Vagina (tissue), 2 donors: ENCODE results near the gene DHTKD1. TPM values are rescaled to one million over a fixed set of nuclear protein-coding genes. Genes with fewer than 3 reads are reported as not detected.

Experiments
- DNase-seq, 2 donors: peaks; one replicate each; pipeline ENCODE4 v3.0.0-alpha.2; 2017; ENCODE audit errors: extremely low spot score in 2 of 2
- H3K27ac ChIP-seq: fragments of 200-600 bp; sonication (generic); one replicate; pipeline ENCODE4 v1.5.1; 2019
- H3K27me3 ChIP-seq: fragments of 200-600 bp; sonication (generic); one replicate; pipeline ENCODE4 v1.5.1; 2019
- H3K36me3 ChIP-seq, 2 donors: fragments of 200-600 bp; sonication (generic); one replicate each; pipeline ENCODE4 v1.5.1; 2017 to 2019
- H3K4me1 ChIP-seq: fragments of 200-600 bp; sonication (generic); one replicate; pipeline ENCODE4 v1.5.1; 2019
- H3K4me3 ChIP-seq, 2 donors: fragments of 200-600 bp; sonication (generic); 1 replicate in 1 of 2; 2 replicates in 1 of 2; pipeline ENCODE4 v1.5.1; 2016 to 2019
- H3K9me3 ChIP-seq: fragments of 200-600 bp; sonication (generic); one replicate; pipeline ENCODE4 v1.5.1; 2019
- POLR2A ChIP-seq, 2 donors: fragments of 450-650 bp; IDR thresholded peaks; one replicate each; pipeline ENCODE4 v1.6.1; 2017; ENCODE audit warnings: antibody characterized with exemption in 2 of 2, mild to moderate bottlenecking in 2 of 2, moderate library complexity in 2 of 2
- POLR2AphosphoS5 ChIP-seq, 2 donors: sonication (generic); formaldehyde crosslinking; IDR thresholded peaks; one replicate each; pipeline ENCODE4 v1.9.0; 2017; ENCODE audit warnings: antibody characterized with exemption in 2 of 2, mild to moderate bottlenecking in 2 of 2, low read depth in 1 of 2; ENCODE audit not compliant: insufficient read depth in 1 of 2
- intact Hi-C: fragments of 100-400 bp; cut with DNase I; formaldehyde crosslinking; loops from one replicate; pipeline ENCODE4 v1.15.1; 2023
- total RNA-seq: library from RNA; depleted of rRNA; stranded (reverse); fragments of >200 nt; gene quantifications from one replicate; pipeline ENCODE4 v1.2.3, GENCODE V29; 2016
- TF ChIP-seq, protein P1 (sequence below), 3 experiments: fragments of 450-650 bp in 2 of 3; fragments of 200-600 bp in 1 of 3; sonication (generic) in 1 of 3; IDR thresholded peaks; one replicate each; pipeline ENCODE4 v1.5.1; 2017 to 2019; ENCODE audit warnings: antibody characterized with exemption in 3 of 3, mild to moderate bottlenecking in 2 of 3, moderate library complexity in 2 of 3

DHTKD1 gene, protein sequence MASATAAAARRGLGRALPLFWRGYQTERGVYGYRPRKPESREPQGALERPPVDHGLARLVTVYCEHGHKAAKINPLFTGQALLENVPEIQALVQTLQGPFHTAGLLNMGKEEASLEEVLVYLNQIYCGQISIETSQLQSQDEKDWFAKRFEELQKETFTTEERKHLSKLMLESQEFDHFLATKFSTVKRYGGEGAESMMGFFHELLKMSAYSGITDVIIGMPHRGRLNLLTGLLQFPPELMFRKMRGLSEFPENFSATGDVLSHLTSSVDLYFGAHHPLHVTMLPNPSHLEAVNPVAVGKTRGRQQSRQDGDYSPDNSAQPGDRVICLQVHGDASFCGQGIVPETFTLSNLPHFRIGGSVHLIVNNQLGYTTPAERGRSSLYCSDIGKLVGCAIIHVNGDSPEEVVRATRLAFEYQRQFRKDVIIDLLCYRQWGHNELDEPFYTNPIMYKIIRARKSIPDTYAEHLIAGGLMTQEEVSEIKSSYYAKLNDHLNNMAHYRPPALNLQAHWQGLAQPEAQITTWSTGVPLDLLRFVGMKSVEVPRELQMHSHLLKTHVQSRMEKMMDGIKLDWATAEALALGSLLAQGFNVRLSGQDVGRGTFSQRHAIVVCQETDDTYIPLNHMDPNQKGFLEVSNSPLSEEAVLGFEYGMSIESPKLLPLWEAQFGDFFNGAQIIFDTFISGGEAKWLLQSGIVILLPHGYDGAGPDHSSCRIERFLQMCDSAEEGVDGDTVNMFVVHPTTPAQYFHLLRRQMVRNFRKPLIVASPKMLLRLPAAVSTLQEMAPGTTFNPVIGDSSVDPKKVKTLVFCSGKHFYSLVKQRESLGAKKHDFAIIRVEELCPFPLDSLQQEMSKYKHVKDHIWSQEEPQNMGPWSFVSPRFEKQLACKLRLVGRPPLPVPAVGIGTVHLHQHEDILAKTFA
- 13.3 TPM for total RNA-seq

DNA sequence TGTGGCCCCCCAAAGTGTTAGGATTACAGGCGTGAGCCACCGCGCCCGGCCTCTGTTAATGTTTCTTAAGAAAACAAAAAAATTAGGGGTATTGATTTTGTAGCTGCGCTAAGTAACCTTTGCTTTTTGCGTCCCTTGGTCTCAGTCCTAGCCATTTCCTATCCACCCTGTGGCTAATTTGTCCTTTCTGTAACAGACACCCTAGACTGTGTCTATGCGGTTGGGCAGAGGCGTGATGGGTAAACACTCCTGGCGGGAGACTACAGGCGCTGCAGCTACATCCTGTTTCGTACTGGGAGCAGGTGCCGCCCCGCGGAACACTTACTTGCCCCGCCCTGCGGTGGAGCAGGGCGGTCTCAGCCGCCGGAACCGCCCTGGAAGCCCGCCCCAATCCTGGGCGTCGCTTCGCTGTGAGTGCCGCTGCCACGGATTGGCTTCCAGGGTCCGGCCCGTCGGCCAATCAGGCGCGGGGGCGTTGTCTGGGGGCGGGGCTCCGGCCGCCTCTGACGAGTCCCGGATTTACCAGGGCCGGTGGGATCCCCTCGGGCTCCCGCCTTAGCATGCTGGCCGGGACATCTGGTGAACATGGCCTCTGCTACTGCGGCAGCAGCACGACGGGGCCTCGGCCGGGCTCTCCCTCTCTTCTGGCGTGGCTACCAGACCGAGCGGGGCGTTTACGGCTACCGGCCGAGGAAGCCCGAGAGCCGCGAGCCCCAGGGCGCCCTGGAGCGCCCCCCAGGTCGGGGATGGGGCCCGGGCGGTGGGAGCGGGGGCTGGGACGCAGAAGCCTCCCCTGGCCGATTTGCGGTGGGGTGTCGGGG, at the start of gene DHTKD1:
Gene DHTKD1 (plus strand): TSS at position 506 of the 821 bp plus-strand sequence. CDS start 80 bp downstream, at position 586.
- intact Hi-C loops = no loop called here

DNA sequence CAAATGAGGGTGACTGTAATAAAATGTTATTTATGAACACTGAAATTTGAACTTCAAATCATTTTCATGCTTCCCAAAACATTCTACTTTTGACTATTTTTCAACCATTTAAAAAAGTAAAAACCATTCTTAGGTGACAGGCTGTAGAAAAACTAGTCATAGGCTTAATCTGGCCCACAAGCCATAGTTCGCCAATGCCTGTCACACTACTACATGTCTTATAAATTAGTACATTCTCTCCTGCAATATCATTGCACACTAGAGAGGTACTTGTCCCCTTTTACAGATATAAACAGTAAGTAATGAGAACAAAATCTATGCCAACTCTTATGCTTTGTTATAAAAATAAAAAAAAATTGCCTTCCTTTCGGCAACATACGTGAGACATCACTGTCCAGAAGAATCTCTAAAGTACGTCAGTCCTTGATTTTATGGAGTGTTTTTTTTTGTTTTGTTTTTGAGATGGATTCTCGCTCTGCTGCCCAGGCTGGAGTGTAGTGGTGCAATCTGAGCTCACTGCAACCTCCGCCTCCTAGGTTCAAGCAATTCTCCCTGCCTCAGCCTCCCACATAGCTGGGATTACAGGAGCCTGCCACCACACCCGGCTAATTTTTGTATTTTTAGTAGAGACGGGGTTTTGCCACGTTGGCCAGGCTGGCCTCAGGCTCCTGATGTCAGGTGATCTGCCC, 49.3 kb upstream of the DHTKD1 start:
- Histone ChIP-seq H3K4me1 (peaks cover 8% of the 10 kb centered on the region), H3K4me3 (no peak overlapping the region), H3K36me3 (no peaks in the 10 kb centered on the region), H3K27ac (no peak overlapping the region), H3K27me3 (no peaks in the 10 kb centered on the region), H3K9me3 (no peaks in the 10 kb centered on the region)
- intact Hi-C loops = no loop called here
- DNase-seq = no peak
- TF ChIP-seq POLR2A (IDR thresholded peaks at IDR 0.05) = no peak
- TF ChIP-seq, protein P1, sequence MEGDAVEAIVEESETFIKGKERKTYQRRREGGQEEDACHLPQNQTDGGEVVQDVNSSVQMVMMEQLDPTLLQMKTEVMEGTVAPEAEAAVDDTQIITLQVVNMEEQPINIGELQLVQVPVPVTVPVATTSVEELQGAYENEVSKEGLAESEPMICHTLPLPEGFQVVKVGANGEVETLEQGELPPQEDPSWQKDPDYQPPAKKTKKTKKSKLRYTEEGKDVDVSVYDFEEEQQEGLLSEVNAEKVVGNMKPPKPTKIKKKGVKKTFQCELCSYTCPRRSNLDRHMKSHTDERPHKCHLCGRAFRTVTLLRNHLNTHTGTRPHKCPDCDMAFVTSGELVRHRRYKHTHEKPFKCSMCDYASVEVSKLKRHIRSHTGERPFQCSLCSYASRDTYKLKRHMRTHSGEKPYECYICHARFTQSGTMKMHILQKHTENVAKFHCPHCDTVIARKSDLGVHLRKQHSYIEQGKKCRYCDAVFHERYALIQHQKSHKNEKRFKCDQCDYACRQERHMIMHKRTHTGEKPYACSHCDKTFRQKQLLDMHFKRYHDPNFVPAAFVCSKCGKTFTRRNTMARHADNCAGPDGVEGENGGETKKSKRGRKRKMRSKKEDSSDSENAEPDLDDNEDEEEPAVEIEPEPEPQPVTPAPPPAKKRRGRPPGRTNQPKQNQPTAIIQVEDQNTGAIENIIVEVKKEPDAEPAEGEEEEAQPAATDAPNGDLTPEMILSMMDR (IDR thresholded peaks at IDR 0.05) = no peak
- TF ChIP-seq POLR2AphosphoS5 (IDR thresholded peaks at IDR 0.05; ENCODE audit: insufficient read depth in 1 of 2, low read depth in 1 of 2) = no peak

More for the DNA sequence above, at the start of gene DHTKD1:
- peak; percentile 98 for DNase-seq
- H3K27me3 ChIP-seq = no peaks in the 10 kb centered on the region
- no peaks in the 10 kb centered on the region for H3K36me3 ChIP-seq
- peaks cover 18% of the 10 kb centered on the region for H3K4me1 ChIP-seq
- H3K9me3 ChIP-seq = no peaks in the 10 kb centered on the region
- TF ChIP-seq POLR2AphosphoS5 (IDR thresholded peaks at IDR 0.05; ENCODE audit: insufficient read depth in 1 of 2, low read depth in 1 of 2) (peak; percentile 86 to 95), POLR2A (IDR thresholded peaks at IDR 0.05) (peak in 1 of 2 donors; percentile 41)
- TF ChIP-seq, protein P1 (IDR thresholded peaks at IDR 0.05) = peak in 1 of 3 experiments; percentile 66
- peak within 1 kb of the TSS; percentile 79 for H3K27ac ChIP-seq
- peak within 1 kb of the TSS; percentile 91 to 97 for H3K4me3 ChIP-seq

DNA sequence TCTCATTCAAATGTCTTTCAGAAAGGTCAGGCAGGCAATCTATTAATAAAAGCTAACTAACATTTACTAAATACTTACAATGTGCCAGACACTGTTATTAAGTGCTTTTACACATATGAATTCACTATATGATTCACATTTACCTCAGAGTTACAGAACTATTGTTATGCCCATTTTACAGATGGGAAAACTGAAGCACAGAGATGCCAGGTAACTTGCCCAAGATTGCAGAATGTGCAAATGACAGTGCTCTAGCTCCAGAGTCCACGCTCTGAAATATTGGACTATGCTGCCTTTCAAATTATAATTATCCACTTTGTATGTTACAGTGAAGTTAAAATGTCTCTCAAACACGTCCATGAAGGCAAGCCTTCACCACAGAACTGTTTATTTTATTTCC, 48.2 kb upstream of the DHTKD1 start:
- intact Hi-C loops = no loop called here
- H3K4me1 ChIP-seq = peaks cover 8% of the 10 kb centered on the region
- H3K36me3 ChIP-seq = no peaks in the 10 kb centered on the region
- H3K27me3 ChIP-seq = no peaks in the 10 kb centered on the region
- DNase-seq = no peak
- TF ChIP-seq POLR2A (IDR thresholded peaks at IDR 0.05) (no peak), POLR2AphosphoS5 (IDR thresholded peaks at IDR 0.05; ENCODE audit: insufficient read depth in 1 of 2, low read depth in 1 of 2) (no peak)
- TF ChIP-seq, protein P1 (IDR thresholded peaks at IDR 0.05) = no peak
- H3K4me3 ChIP-seq = no peak overlapping the region
- H3K27ac ChIP-seq = no peak overlapping the region
- no peaks in the 10 kb centered on the region for H3K9me3 ChIP-seq

DNA sequence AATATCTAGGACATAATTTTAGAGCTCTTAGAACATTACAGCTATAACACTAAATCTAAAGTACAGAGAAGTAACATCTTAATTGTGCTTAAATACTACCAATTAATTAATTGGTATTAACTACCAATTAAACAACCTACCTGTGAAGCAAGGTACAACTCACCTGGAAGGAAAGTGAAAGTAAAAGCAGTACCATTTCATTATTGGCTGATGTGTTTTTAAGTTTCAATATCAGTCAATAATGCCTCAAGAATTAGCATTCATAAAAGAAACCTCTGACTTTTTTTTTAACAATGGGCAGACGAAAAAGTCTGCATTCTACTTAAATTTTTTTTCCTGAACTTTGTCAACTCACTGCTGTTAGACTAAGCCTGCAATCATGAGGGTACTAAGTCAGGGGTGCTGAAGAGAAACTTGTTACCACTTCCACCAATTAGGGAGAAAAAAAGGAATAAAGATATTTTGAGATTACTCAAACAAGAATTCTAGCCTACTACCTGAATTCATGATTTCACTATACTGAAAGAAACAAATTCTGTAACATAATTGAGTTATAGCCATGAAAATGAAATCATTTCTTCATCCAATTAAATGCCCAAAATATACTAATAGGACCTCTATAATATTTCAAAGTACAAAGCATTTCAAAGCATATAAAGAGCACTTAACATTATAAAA, 46.0 kb upstream of the DHTKD1 start:
- no peaks in the 10 kb centered on the region for H3K9me3 ChIP-seq
- H3K4me3 ChIP-seq = no peak overlapping the region
- TF ChIP-seq, protein P1 (IDR thresholded peaks at IDR 0.05) = no peak
- H3K27me3 ChIP-seq = no peaks in the 10 kb centered on the region
- no peaks in the 10 kb centered on the region for H3K36me3 ChIP-seq
- no peak for DNase-seq
- H3K4me1 ChIP-seq = peaks cover 8% of the 10 kb centered on the region
- intact Hi-C loops = no loop called here
- no peak overlapping the region for H3K27ac ChIP-seq
